ENCODE data around the gene TRIP6. TPM values are rescaled to one million over a fixed set of nuclear protein-coding genes. Genes with fewer than 3 reads are reported as not detected.

Gene TRIP6
- total and polyA plus RNA-seq, 2 donors (not counting 1 experiment from before 2014, with no cell fraction given): 6.8 to 13.8 TPM

- no peak overlapping the region for H3K27ac Mint-ChIP-seq
- intact Hi-C loops (cut with micrococcal nuclease): loop anchor here (10.0 kb wide), 1 partner anchor 252 kb away; no protein-coding TSS in a partner anchor
- ChIA-PET POLR2A (no interaction called here), CTCF (interaction anchor here (1.0 kb wide), 1 partner anchor 168 kb away, joined by 4 read pairs; no protein-coding TSS in a partner anchor)
- H3K27me3 Mint-ChIP-seq: peaks cover 29% of the 10 kb centered on the region
- ATAC-seq (ENCODE audit: low read depth): no peak
- peaks cover 0 to 18% (median 0%) of the 10 kb centered on the region in 3 donors for H3K9me3 ChIP-seq (ENCODE audit: control extremely low read depth in 1 of 3, control insufficient read depth in 2 of 3, insufficient read depth in 1 of 3, low read length in 2 of 3)
- peaks cover 0 to 68% (median 23%) of the 10 kb centered on the region in 4 experiments for H3K27me3 ChIP-seq (replicated peaks in 1 of 4; ENCODE audit: control extremely low read depth in 1 of 4, control insufficient read depth in 3 of 4, insufficient read depth in 4 of 4, low read length in 3 of 4)
- WGBS (ENCODE audit: insufficient coverage): 86% methylated on average over 36 of the region's 44 CpGs
- H4K20me1 ChIP-seq (ENCODE audit: control insufficient read depth, insufficient read depth, low read length, poor library complexity, severe bottlenecking): peaks cover 14% of the 10 kb centered on the region
- no peak overlapping the region for H3K4me2 ChIP-seq (replicated peaks; ENCODE audit: low read depth, low read length, poor library complexity, severe bottlenecking)
- peak overlapping the region; percentile 64 for H3K4me3 Mint-ChIP-seq
- H3K4me3 ChIP-seq (ENCODE audit: control extremely low read depth in 1 of 5, extremely low read depth in 1 of 5, insufficient read depth in 1 of 5, low read depth in 2 of 5, low read length in 4 of 5): no peak overlapping the region
- peaks cover 36% of the 10 kb centered on the region for H3K4me1 Mint-ChIP-seq
- H3K9ac ChIP-seq (ENCODE audit: low read length): no peak overlapping the region
- no peak overlapping the region for H3K27ac ChIP-seq (ENCODE audit: low read length in 2 of 2)
- H2AFZ ChIP-seq (ENCODE audit: insufficient read depth, low read depth, low read length, poor library complexity, severe bottlenecking): no peak overlapping the region
- H3K9me3 Mint-ChIP-seq (ENCODE audit: insufficient read depth): no peaks in the 10 kb centered on the region
- peaks cover 0 to 5% of the 10 kb centered on the region in 2 experiments for H3K36me3 ChIP-seq (replicated peaks in 1 of 2; ENCODE audit: control extremely low read depth in 1 of 2, control insufficient read depth in 1 of 2, extremely low read depth in 1 of 2, insufficient read depth in 2 of 2, low read length in 1 of 2)
- H3K79me2 ChIP-seq (ENCODE audit: control insufficient read depth, insufficient read depth, low read length): peaks cover 14% of the 10 kb centered on the region
- TF ChIP-seq CTCF (IDR thresholded peaks at IDR 0.05): no peak
- peaks cover 48 to 51% of the 10 kb centered on the region in 2 donors for H3K4me1 ChIP-seq (ENCODE audit: control insufficient read depth in 2 of 2, insufficient read depth in 2 of 2, low read length in 2 of 2)
- no peak for DNase-seq
Observed at GRCh38 chr7:100892364-100893317, 25.5 kb downstream of the TRIP6 start.

DNA sequence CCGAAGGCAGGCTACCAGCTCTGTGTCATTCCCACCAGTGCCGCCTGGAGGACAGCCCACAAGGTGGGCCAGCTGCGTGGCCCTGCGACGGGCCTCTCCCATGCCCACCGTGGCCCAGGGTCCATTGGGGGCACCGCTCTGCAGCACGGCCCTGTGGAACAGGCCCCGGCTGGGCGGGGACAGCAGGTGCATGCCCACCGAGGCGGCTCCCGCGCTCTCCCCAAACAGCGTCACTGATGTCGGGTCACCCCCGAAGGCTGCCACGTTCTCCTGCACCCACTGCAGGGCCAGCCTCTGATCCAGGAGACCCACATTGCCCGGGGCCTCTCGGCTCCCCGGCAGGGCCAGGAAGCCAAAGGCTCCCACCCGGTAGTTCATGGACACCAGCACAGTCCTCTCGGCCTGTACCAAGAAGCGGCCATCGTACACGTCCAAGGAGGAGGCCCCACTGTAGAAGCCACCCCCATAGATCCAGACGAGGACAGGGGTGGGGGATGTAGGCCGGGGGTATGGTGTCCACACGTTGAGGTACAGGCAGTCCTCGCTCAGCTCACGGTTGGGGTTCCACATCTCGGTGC lies 26.2 kb downstream of the TRIP6 start:
- H2AFZ ChIP-seq (ENCODE audit: insufficient read depth, low read depth, low read length, poor library complexity, severe bottlenecking): no peak overlapping the region
- Mint-ChIP-seq H3K4me3 (no peak overlapping the region), H3K27ac (no peak overlapping the region), H3K9me3 (ENCODE audit: insufficient read depth) (no peaks in the 10 kb centered on the region), H3K4me1 (peaks cover 28% of the 10 kb centered on the region), H3K27me3 (peaks cover 36% of the 10 kb centered on the region)
- H3K4me2 ChIP-seq (replicated peaks; ENCODE audit: low read depth, low read length, poor library complexity, severe bottlenecking): no peak overlapping the region
- no peak overlapping the region for H3K4me3 ChIP-seq (ENCODE audit: control extremely low read depth in 1 of 5, extremely low read depth in 1 of 5, insufficient read depth in 1 of 5, low read depth in 2 of 5, low read length in 4 of 5)
- H3K79me2 ChIP-seq (ENCODE audit: control insufficient read depth, insufficient read depth, low read length): peaks cover 9% of the 10 kb centered on the region
- peaks cover 8% of the 10 kb centered on the region for H4K20me1 ChIP-seq (ENCODE audit: control insufficient read depth, insufficient read depth, low read length, poor library complexity, severe bottlenecking)
- H3K36me3 ChIP-seq (replicated peaks in 1 of 2; ENCODE audit: control extremely low read depth in 1 of 2, control insufficient read depth in 1 of 2, extremely low read depth in 1 of 2, insufficient read depth in 2 of 2, low read length in 1 of 2): no peaks in the 10 kb centered on the region
- no peak for TF ChIP-seq EZH2 (IDR thresholded peaks at IDR 0.05; ENCODE audit: borderline replicate concordance, insufficient read depth, low read depth, low read length, poor library complexity, severe bottlenecking)
- TF ChIP-seq CTCF (IDR thresholded peaks at IDR 0.05): no peak
- ChIA-PET POLR2A (no interaction called here), CTCF (interaction anchor here (1.0 to 2.9 kb wide), 4 partner anchors 18 to 184 kb away, joined by 4 to 32 read pairs (median 6); partner anchors contain the start of gene SRRT)
- DNase-seq (peak; percentile 36), ATAC-seq (ENCODE audit: low read depth) (no peak)
- H3K9me3 ChIP-seq (ENCODE audit: control extremely low read depth in 1 of 3, control insufficient read depth in 2 of 3, insufficient read depth in 1 of 3, low read length in 2 of 3): peaks cover 0 to 12% (median 0%) of the 10 kb centered on the region in 3 donors
- H3K9ac ChIP-seq (ENCODE audit: low read length): no peak overlapping the region
- intact Hi-C loops (cut with micrococcal nuclease): loop anchor here (10.0 kb wide), 1 partner anchor 251 kb away; no protein-coding TSS in a partner anchor
- no peak overlapping the region for H3K27ac ChIP-seq (ENCODE audit: low read length in 2 of 2)
- peaks cover 40 to 44% of the 10 kb centered on the region in 2 donors for H3K4me1 ChIP-seq (ENCODE audit: control insufficient read depth in 2 of 2, insufficient read depth in 2 of 2, low read length in 2 of 2)
- WGBS (ENCODE audit: insufficient coverage): 93% methylated on average over 30 of the region's 32 CpGs
- H3K27me3 ChIP-seq (replicated peaks in 1 of 4; ENCODE audit: control extremely low read depth in 1 of 4, control insufficient read depth in 3 of 4, insufficient read depth in 4 of 4, low read length in 3 of 4): peaks cover 0 to 73% (median 26%) of the 10 kb centered on the region in 4 experiments

Data from B cell (primary cell).